ENCODE data around the gene TXNDC5.

DNA sequence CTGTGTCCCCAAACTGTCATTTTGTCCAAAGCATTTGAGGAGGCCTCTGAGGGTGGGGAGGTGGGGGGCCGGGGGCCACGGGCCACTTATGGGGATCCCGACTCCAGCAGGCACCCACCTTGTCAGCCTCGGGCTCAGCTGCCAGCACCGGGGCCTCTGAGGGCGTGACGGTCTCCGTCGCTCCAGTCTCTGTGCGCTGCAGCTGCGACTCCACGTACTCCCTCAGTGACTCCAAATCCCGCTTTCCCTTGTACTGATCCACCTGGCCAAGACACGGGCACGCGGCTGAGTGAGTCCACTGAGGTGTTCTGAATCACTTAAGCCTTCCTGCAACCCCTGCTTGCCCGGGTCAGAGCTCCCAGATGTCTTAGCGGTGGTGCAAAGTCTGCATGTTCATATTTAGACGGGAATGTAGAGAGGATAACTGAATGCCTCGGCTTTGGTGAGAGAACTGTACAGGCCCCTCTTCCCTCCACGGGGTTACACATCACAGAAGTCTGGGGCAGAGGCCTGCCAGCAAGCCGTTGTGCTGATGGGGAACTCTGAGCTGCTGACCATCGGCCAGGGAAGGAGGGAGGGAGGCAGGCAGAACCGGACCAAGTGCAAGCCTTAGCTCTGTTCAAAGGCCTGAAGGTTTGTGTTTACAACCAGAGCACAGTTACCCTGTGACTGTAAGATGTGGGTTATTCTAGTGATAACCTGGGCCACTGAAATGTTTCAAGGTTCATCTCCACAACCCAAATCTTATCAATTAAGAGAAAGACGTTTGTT, 21.8 kb downstream of the TXNDC5 start:
- TF ChIP-seq, protein P1, sequence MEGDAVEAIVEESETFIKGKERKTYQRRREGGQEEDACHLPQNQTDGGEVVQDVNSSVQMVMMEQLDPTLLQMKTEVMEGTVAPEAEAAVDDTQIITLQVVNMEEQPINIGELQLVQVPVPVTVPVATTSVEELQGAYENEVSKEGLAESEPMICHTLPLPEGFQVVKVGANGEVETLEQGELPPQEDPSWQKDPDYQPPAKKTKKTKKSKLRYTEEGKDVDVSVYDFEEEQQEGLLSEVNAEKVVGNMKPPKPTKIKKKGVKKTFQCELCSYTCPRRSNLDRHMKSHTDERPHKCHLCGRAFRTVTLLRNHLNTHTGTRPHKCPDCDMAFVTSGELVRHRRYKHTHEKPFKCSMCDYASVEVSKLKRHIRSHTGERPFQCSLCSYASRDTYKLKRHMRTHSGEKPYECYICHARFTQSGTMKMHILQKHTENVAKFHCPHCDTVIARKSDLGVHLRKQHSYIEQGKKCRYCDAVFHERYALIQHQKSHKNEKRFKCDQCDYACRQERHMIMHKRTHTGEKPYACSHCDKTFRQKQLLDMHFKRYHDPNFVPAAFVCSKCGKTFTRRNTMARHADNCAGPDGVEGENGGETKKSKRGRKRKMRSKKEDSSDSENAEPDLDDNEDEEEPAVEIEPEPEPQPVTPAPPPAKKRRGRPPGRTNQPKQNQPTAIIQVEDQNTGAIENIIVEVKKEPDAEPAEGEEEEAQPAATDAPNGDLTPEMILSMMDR (IDR thresholded peaks at IDR 0.05) = no peak
- no peak for TF ChIP-seq POLR2A (IDR thresholded peaks at IDR 0.05)
